ENCODE measurements around the gene AKT2.

The AKT2 gene

DNA sequence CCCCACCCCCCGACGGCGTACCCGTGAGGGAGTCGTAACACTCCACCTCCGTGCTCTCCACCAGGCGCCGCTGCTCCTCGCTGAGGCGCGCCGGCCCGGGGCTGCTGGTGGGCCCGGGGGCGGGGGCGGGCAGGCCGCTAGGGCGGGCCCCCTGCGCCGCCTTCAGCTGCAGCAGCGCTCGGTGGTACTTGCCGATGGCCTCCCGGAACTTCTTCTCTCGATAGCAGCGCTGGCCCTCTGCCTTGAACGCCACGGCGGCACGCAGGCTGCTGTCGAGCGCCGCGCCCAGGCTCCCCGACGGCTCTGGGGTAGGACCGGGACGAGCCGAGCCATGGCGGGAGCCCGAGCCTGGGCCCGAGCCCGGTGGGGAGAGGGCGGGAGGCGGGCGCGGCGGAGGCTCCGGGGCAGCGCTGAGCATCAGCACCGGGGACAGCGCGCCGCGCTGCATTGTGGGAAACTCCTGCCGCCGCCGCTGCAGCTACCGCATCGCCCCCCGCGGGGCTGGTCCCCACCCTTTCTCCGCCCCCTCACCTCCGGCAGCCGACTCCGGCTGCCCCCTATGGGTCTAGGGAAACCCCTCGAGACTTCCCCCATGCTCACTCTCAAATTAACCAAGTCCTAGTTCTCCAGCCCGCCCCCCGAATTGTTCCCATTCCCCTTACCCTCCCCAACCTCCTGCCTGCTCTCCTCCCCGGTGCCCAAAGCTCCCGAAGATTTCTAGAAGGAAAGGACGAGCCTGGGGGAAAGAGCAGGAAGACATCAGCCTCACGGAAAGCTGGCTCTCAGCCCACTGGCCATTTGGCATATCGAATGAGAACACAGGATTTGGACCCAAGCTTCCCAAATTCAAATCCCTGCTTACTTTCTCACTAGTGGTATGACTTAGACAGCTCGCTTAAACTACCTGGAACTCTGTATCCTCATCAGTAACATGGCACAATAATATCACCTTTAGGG lies 66.9 kb downstream of the AKT2 start, which contains the start of gene TTC9B:
TSS of gene TTC9B (minus strand) at position 451 of the 957 bp plus-strand sequence. CDS start at position 448, 3 bp downstream.
- no peak for DNase-seq (ENCODE audit: low read depth)

- DNase-seq (ENCODE audit: low read depth) = no peak
Observed at GRCh38 chr19:40217027-40217810, 67.9 kb downstream of the AKT2 start.

DNA sequence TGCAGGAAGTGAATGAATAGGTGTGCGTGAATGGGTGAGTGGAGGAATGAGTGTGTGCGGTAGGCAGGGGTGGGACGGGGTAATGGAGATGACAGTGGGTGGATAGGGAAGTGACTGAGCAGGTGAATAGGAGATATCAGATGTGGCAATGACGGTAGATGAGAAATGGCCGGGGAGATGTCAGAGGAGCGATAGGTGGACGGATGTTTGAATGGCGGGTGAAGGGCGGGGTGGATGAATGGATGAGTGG lies 68.4 kb downstream of the AKT2 start:
- DNase-seq (ENCODE audit: low read depth) = no peak

DNA sequence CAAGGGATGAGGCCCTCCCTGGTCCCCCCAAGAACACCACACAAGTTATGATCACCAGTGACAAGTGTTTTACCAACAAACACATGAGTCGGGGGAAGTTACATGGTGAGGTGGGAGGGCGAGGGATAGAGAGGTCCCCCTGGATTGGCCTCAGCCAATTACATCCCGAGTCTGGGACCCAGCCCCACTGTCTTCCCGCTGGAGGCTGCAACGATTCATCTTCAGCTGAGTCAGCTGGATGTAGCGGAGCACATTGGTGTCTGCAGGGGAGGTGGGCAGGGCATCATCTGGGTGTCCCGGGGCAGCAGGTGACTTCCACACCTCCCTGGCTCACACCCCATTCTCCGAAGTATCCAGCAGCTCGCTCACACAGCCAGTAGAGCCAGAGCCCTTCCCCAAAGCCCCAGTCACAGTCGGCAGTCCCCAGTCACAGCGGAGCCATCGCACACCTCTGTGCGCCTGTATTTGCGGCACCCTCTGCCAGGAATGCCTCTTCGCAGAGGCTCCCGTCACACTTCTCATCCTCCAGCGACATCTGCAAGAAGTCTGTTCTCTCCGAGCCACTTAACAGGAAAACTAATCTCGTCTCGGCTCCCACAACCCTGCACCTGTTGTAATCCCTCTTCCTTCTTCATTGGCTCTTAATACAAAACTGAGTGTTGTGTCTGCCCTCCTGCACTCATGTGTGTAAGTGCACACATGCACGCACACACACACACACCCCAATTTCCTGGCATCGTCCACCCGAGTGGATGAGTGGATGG lies 69.0 kb downstream of the AKT2 start:
- DNase-seq (ENCODE audit: low read depth) = no peak

- DNase-seq (ENCODE audit: low read depth) = no peak
Observed at GRCh38 chr19:40214936-40215335, 70.2 kb downstream of the AKT2 start.

GRCh38 chr19:40213882-40214570 lies 71.1 kb downstream of the AKT2 start:
- no peak for DNase-seq (ENCODE audit: low read depth)

GRCh38 chr19:40213251-40213829 lies 71.8 kb downstream of the AKT2 start:
- no peak for DNase-seq (ENCODE audit: low read depth)

- no peak for DNase-seq (ENCODE audit: low read depth)
Observed at GRCh38 chr19:40210889-40211288, 74.3 kb downstream of the AKT2 start.

GRCh38 chr19:40208602-40209001 lies 76.5 kb downstream of the AKT2 start:
- no peak for DNase-seq (ENCODE audit: low read depth)

GRCh38 chr19:40205760-40206159 lies 79.4 kb downstream of the AKT2 start:
- DNase-seq (ENCODE audit: low read depth) = no peak

GRCh38 chr19:40204381-40204780 lies 80.8 kb downstream of the AKT2 start:
- no peak for DNase-seq (ENCODE audit: low read depth)

DNA sequence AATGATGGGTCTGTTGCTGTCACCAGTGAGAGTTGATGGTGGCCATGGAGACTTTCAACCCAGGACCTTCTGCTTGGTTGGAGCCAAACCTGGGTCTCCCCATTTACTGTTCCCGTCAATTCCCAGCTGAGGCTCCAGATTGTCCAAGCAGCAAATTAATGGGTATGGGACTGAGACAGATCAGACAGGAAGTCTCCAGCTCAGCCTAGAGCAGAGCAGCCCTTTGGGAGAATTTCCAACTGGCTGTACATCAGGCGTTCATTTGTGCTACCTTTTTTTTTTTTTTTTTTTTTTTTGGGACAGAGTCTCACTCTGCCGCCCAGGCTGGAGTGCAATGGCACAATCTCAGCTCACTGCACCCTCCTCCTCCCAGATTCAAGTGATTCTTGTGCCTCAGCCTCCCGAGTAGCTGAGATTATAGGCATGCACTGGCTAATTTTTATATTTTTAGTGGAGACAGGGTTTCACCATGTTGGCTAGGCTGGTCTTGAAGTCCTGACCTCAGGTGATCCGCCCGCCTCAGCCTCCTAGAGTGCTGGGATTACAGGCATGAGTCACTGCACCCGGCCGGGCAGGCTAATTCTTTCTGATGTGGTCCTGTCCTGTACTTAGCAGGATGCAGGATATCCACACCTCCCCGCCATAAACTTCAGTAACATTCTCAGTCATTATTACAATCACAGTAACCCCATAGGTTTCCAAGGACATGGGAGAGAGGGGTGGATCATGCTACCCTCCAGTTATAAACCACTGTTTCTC lies 84.6 kb downstream of the AKT2 start:
- DNase-seq (ENCODE audit: low read depth) = no peak

GRCh38 chr19:40198272-40198990 lies 86.7 kb downstream of the AKT2 start:
- DNase-seq (ENCODE audit: low read depth) = no peak

- no peak for DNase-seq (ENCODE audit: low read depth)
Observed at GRCh38 chr19:40193587-40193849, 91.6 kb downstream of the AKT2 start.

- DNase-seq (ENCODE audit: low read depth) = no peak
Observed at GRCh38 chr19:40192758-40193586, 92.2 kb downstream of the AKT2 start.

GRCh38 chr19:40191836-40192646 lies 93.1 kb downstream of the AKT2 start:
- DNase-seq (ENCODE audit: low read depth) = no peak

GRCh38 chr19:40190891-40191835 lies 94.0 kb downstream of the AKT2 start, which contains the start of gene MAP3K10:
MAP3K10 (plus strand) TSS chr19:40191426; CDS start chr19:40192032, 606 bp downstream.
- DNase-seq (ENCODE audit: low read depth) = peak; percentile 52
